HepG2 (cell line): ENCODE results near the gene HDHD3. TPM values are rescaled to one million over a fixed set of nuclear protein-coding genes. Genes with fewer than 3 reads are reported as not detected.

ENCODE experiments used
- ARNT ChIP-seq: fragments of 450-650 bp; IDR thresholded peaks from 2 replicates; pipeline ENCODE4 v1.6.1; 2017
- FOSL2 ChIP-seq: sonication (generic); formaldehyde crosslinking; IDR thresholded peaks from 2 replicates; pipeline ENCODE4 v1.4.0; 2020; ENCODE audit warnings: missing genetic modification reagents
- HCFC1 ChIP-seq: fragments of 150-350 bp; IDR thresholded peaks from 2 replicates; pipeline ENCODE4 v1.6.1; 2014; ENCODE audit warnings: low read depth, low read length
- HES4 ChIP-seq: sonication (generic); formaldehyde crosslinking; IDR thresholded peaks from 2 replicates; pipeline ENCODE4 v1.9.0; 2021; ENCODE audit warnings: mild to moderate bottlenecking, missing genetic modification reagents, borderline replicate concordance
- HNRNPUL1 ChIP-seq: fragments of 200-400 bp; formaldehyde crosslinking; IDR thresholded peaks from 2 replicates; pipeline ENCODE4 v1.6.1; 2017; ENCODE audit warnings: low read depth, mild to moderate bottlenecking, low read length, moderate library complexity
- IKZF1 ChIP-seq: fragments of 450-650 bp; IDR thresholded peaks from 2 replicates; pipeline ENCODE4 v1.7.1; 2016
- KAT8 ChIP-seq: IDR thresholded peaks from 2 replicates; pipeline ENCODE4 v1.6.1; 2016; ENCODE audit warnings: missing genetic modification reagents, missing compliant biosample characterization
- MIXL1 ChIP-seq: IDR thresholded peaks from 2 replicates; pipeline ENCODE4 v1.6.1; 2016
- MXD3 ChIP-seq: IDR thresholded peaks from 2 replicates; pipeline ENCODE4 v1.6.1; 2016; ENCODE audit warnings: mild to moderate bottlenecking, missing biosample characterization, missing genetic modification reagents
- RCOR2 ChIP-seq: IDR thresholded peaks from 2 replicates; pipeline ENCODE4 v1.6.1; 2016; ENCODE audit warnings: missing biosample characterization, missing genetic modification reagents
- RFX3 ChIP-seq: IDR thresholded peaks from 2 replicates; pipeline ENCODE4 v1.6.1; 2016; ENCODE audit warnings: missing biosample characterization, missing genetic modification reagents
- SMAD9 ChIP-seq: sonication (generic); formaldehyde crosslinking; IDR thresholded peaks from 2 replicates; pipeline ENCODE4 v1.5.1; 2020; ENCODE audit warnings: mild to moderate bottlenecking, missing genetic modification reagents
- SPEN ChIP-seq: sonication (generic); formaldehyde crosslinking; IDR thresholded peaks from 2 replicates; pipeline ENCODE4 v1.5.1; 2020; ENCODE audit warnings: low read depth, mild to moderate bottlenecking, missing genetic modification reagents
- SRF ChIP-seq: IDR thresholded peaks from 2 replicates; pipeline ENCODE4 v1.6.1; 2011; ENCODE audit warnings: mild to moderate bottlenecking, low read depth, low read length, moderate library complexity
- YY1 ChIP-seq: IDR thresholded peaks from 2 replicates; pipeline ENCODE4 v1.6.1; 2011; ENCODE audit warnings: low read length, low read depth, moderate library complexity, mild to moderate bottlenecking; ENCODE audit not compliant: insufficient read depth, insufficient replicate concordance
- ZBTB20 ChIP-seq: sonication (generic); formaldehyde crosslinking; IDR thresholded peaks from 2 replicates; pipeline ENCODE4 v1.8.1; 2023; ENCODE audit warnings: missing genetic modification reagents, low read depth, mild to moderate bottlenecking, borderline replicate concordance
- ZC3H13 ChIP-seq: sonication (generic); formaldehyde crosslinking; IDR thresholded peaks from 2 replicates; pipeline ENCODE4 v1.8.1; 2023; ENCODE audit warnings: mild to moderate bottlenecking, missing genetic modification reagents, moderate library complexity
- ZIK1 ChIP-seq: sonication (generic); formaldehyde crosslinking; IDR thresholded peaks from 2 replicates; pipeline ENCODE4 v1.5.0; 2020; ENCODE audit warnings: mild to moderate bottlenecking, low read depth, missing genetic modification reagents, borderline replicate concordance
- ZKSCAN8 ChIP-seq: IDR thresholded peaks from 2 replicates; pipeline ENCODE4 v1.6.1; 2016; ENCODE audit warnings: borderline replicate concordance, missing genetic modification reagents, missing compliant biosample characterization
- ZNF142 ChIP-seq: sonication (generic); formaldehyde crosslinking; IDR thresholded peaks from 2 replicates; pipeline ENCODE4 v1.4.0; 2020; ENCODE audit warnings: missing genetic modification reagents
- ZNF317 ChIP-seq: sonication (generic); formaldehyde crosslinking; IDR thresholded peaks from 2 replicates; pipeline ENCODE4 v1.5.0; 2020; ENCODE audit warnings: mild to moderate bottlenecking, missing genetic modification reagents
- ZNF430 ChIP-seq: sonication (generic); formaldehyde crosslinking; IDR thresholded peaks from 2 replicates; pipeline ENCODE4 v1.9.0; 2021; ENCODE audit warnings: mild to moderate bottlenecking, missing genetic modification reagents
- ZNF546 ChIP-seq: sonication (generic); formaldehyde crosslinking; conservative IDR thresholded peaks from 2 replicates; pipeline ENCODE4 v1.8.1; 2023; ENCODE audit warnings: mild to moderate bottlenecking, missing genetic modification reagents
- polyA plus RNA-seq, 8 experiments: library from polyadenylated mRNA; depleted of rRNA in 3 of 8; stranded (reverse) in 7 of 8; unstranded in 1 of 8; fragments of >200 nt; fragmentation: Illumina TruSeq in 4 of 8; extraction: Trizol in 4 of 8; gene quantifications; 2 replicates each; pipeline versions ENCODE4 v1.2.1 to v1.2.3, GENCODE V29; 2011 to 2016; ENCODE audit warnings: low read depth in 4 of 8, missing spikeins in 1 of 8, mixed read lengths in 1 of 8; ENCODE audit not compliant: insufficient read depth in 1 of 8
- total RNA-seq, 5 experiments: library from RNA; depleted of rRNA; stranded (reverse); fragments of >200 nt; fragmentation: Illumina TruSeq; extraction: Trizol; gene quantifications; 2 replicates each; pipeline ENCODE4 v1.2.3, GENCODE V29; 2016; ENCODE audit warnings: low read depth in 1 of 5
- TF ChIP-seq, protein P1 (sequence below): IDR thresholded peaks from 2 replicates; pipeline ENCODE4 v1.6.1; 2016; ENCODE audit warnings: missing genetic modification reagents, missing compliant biosample characterization

The HDHD3 gene
- total and polyA plus RNA-seq, 2 of the 13 experiments (the other 11 are each of a cell fraction or from before 2014, with no cell fraction given), result 23.1 to 38.5 TPM

DNA sequence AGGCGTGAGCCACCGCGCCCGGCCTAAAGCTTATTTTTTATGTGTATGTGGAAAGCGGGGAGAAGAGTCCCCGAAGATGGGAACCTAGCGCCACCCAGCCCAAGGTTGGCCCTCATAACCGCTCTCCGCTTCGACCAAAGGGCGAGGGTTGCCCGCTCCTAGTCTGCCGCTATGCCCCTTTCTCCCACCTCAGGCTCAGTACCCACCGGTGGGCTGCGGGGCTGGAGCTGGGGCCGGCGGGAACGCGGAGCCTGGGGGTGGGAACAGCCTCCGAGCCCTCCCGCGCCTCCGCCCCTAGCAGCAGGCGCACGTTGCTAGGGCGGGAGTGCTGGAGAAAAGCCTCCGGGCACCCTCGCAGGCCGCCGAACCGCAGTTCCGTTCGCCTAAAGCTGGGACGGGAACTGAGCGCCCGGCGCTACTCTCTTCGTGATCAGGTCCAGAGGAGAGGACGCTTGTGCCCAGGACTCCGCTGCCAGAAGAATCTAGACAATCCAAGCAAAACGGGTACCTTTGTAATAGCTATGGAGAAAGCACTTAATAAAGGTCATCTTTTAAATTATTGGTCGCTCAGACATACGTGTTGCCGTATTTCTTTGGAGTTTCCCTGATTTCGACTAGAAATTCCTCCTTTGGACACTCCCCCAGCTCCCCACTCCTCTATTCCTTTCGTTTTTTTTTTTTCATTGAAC is 36.6 kb downstream of the HDHD3 start, which contains the start of gene WDR31 (continued):
- TF ChIP-seq ZNF142 (CRISPR knock-in tag) (peak; percentile 95), RCOR2 (CRISPR knock-in tag) (0 out of 2 replicates have a peak, but pooled peaks have one; percentile 35), HES4 (CRISPR knock-in tag) (peak; percentile 86; the same call in 1 of the 2 replicates), ZNF317 (CRISPR knock-in tag) (0 out of 2 replicates have a peak, but pooled peaks have one; percentile 48), SPEN (CRISPR knock-in tag) (peak; percentile 92), MXD3 (CRISPR knock-in tag) (peak; percentile 88), HNRNPUL1 (no peak), RFX3 (CRISPR knock-in tag) (peak; percentile 95), ZC3H13 (CRISPR knock-in tag) (peak; percentile 78; the same call in 1 of the 2 replicates), YY1 (peak; percentile 77), FOSL2 (CRISPR knock-in tag) (peak; percentile 71), HCFC1 (peak; percentile 77), ZKSCAN8 (CRISPR knock-in tag) (peak; percentile 84; the same call in 1 of the 2 replicates), MIXL1 (CRISPR knock-in tag) (peak; percentile 76; the same call in 1 of the 2 replicates), ARNT (no peak), SMAD9 (CRISPR knock-in tag) (0 out of 2 replicates have a peak, but pooled peaks have one; percentile 54), SRF (peak; percentile 77; the same call in 1 of the 2 replicates), ZNF546 (CRISPR knock-in tag) (no peak), ZIK1 (CRISPR knock-in tag) (peak; percentile 89; the same call in 1 of the 2 replicates), KAT8 (CRISPR knock-in tag) (peak; percentile 95), ZNF430 (peak; percentile 92), IKZF1 (no peak), ZBTB20 (CRISPR knock-in tag) (peak; percentile 90; the same call in 1 of the 2 replicates)
- TF ChIP-seq, protein P1, sequence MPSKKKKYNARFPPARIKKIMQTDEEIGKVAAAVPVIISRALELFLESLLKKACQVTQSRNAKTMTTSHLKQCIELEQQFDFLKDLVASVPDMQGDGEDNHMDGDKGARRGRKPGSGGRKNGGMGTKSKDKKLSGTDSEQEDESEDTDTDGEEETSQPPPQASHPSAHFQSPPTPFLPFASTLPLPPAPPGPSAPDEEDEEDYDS, result peak; percentile 68
